ENCODE data around the gene CSTB.

CSTB gene

DNA sequence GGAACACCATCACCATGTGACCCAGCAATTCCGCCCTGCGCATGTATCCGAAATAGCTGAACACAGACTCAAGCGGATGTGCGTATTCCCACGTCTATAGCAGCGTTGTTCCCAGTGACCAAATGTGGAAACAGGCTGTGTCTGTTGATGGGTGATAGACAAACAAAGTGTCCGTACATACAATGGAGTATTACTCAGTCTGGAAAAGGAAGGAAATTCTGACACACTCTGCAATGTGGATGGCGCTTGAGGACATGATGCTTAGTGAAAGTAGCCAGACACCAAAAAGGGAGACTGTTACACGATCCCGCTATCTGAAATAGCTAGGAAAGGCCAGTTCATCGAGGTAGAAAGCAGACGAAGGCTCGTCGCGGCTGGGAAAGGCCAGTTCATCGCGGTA lies 31.4 kb downstream of the CSTB start:
- no peaks in the 10 kb centered on the region for H3K27me3 ChIP-seq (ENCODE audit: control insufficient read depth, insufficient read depth, low read length)

DNA sequence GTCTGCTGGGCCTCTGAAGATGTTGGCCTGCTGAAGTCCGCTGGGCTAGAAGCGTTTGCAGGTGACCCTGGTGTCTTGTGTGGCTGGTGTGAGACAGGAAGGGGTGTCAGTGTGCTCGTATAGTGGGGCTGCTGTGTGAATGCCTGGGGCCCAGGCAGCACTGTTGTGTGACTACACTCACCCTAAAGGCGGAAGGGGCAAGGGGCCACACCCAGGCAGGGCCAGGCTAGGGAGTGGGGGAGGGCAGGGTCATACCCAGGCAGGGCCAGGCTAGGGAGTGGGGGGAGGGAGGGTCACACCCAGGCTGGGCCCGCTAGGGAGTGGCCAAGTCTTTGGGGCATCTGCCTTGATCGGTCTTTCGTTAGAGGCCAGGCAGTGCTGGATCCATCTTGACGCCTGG lies 32.2 kb downstream of the CSTB start:
- Histone ChIP-seq H3K4me3 (ENCODE audit: low read depth, low read length) (no peak overlapping the region), H3K27ac (ENCODE audit: low read depth, low read length) (no peak overlapping the region), H3K36me3 (ENCODE audit: control insufficient read depth, insufficient read depth, low read length) (peaks cover 44% of the 10 kb centered on the region), H3K9ac (ENCODE audit: low read depth, low read length) (no peak overlapping the region), H3K4me1 (ENCODE audit: control insufficient read depth, insufficient read depth, low read length) (peaks cover 5% of the 10 kb centered on the region), H3K27me3 (ENCODE audit: control insufficient read depth, insufficient read depth, low read length) (no peaks in the 10 kb centered on the region), H3K9me3 (ENCODE audit: control insufficient read depth, insufficient read depth, low read length) (no peaks in the 10 kb centered on the region)

More for the DNA sequence above, 31.4 kb downstream of the CSTB start:
- no peak overlapping the region for H3K9ac ChIP-seq (ENCODE audit: low read depth, low read length)
- H3K27ac ChIP-seq (ENCODE audit: low read depth, low read length) = no peak overlapping the region
- no peaks in the 10 kb centered on the region for H3K9me3 ChIP-seq (ENCODE audit: control insufficient read depth, insufficient read depth, low read length)
- peaks cover 44% of the 10 kb centered on the region for H3K36me3 ChIP-seq (ENCODE audit: control insufficient read depth, insufficient read depth, low read length)
- peaks cover 5% of the 10 kb centered on the region for H3K4me1 ChIP-seq (ENCODE audit: control insufficient read depth, insufficient read depth, low read length)
- H3K4me3 ChIP-seq (ENCODE audit: low read depth, low read length) = no peak overlapping the region

DNA sequence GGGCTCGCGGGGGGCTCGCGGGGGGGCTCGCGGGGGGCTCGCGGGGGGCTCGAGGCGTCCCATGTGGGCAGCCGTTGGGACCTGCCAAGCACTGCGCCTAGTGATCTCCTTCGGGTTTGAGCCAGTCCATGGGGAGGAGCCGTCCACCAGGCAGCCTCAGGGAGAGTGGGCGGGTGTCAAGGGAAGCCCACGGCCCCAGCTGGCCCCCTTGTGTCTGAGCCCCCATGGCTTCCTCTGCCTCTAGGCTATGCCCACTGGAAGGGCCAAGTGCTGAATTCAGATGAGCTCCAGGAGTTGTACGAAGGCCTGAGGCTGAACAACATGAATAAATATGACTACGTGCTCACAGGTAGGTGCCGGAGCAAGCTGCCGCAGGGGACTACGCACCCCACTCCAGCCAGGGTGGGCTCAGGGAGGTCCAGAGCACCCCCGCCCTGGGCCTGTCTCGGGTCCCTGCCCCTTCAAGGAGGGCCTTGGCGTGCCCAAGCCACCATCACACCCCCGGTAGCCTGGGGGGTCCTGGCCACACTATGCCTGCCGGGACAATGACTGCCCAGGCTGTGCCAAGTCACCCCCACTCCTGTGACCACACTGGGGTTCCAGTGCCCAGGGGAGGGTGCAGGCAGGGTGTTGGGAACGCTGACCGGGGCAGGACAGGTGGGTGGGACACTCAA lies 34.5 kb downstream of the CSTB start:
- Histone ChIP-seq H3K4me1 (ENCODE audit: control insufficient read depth, insufficient read depth, low read length) (peaks cover 5% of the 10 kb centered on the region), H3K27me3 (ENCODE audit: control insufficient read depth, insufficient read depth, low read length) (no peaks in the 10 kb centered on the region), H3K4me3 (ENCODE audit: low read depth, low read length) (no peak overlapping the region), H3K9ac (ENCODE audit: low read depth, low read length) (no peak overlapping the region), H3K36me3 (ENCODE audit: control insufficient read depth, insufficient read depth, low read length) (peaks cover 29% of the 10 kb centered on the region), H3K9me3 (ENCODE audit: control insufficient read depth, insufficient read depth, low read length) (no peaks in the 10 kb centered on the region), H3K27ac (ENCODE audit: low read depth, low read length) (no peak overlapping the region)

DNA sequence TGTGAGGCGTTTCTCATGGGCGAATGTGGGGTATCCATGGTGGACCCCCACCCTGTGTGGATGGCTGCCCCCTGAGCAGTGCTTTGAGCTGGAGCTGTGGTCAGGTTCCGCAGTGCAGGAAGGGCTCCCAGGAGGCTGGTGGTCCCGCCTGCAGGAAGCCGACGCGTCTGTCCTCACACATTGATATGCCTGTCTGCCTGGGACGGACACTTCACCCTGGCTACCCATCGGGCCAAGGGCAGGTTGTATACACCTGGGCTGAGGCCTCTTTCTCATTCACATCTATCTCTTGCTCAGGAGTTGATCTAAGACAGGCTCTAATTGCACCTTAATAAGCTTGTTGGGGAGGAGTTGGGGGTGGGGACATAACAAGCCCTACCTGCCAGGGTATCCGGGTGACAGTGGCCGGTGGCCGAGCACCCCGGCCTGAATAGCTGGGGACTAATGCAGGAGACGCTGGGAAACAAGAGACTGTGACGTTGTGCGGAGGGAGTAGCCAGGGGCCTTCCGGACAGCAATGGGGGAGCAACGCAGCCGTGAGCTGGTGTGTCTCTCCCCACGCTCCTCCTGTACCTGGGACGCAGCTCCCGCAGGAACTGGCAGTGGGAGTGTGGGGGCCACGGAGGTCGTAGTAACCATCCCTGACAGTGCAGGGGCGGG lies 35.5 kb downstream of the CSTB start:
- H3K27me3 ChIP-seq (ENCODE audit: control insufficient read depth, insufficient read depth, low read length) = no peaks in the 10 kb centered on the region
- no peaks in the 10 kb centered on the region for H3K9me3 ChIP-seq (ENCODE audit: control insufficient read depth, insufficient read depth, low read length)
- no peak overlapping the region for H3K4me3 ChIP-seq (ENCODE audit: low read depth, low read length)
- H3K9ac ChIP-seq (ENCODE audit: low read depth, low read length) = no peak overlapping the region
- H3K4me1 ChIP-seq (ENCODE audit: control insufficient read depth, insufficient read depth, low read length) = peaks cover 5% of the 10 kb centered on the region
- H3K36me3 ChIP-seq (ENCODE audit: control insufficient read depth, insufficient read depth, low read length) = peaks cover 19% of the 10 kb centered on the region
- peak overlapping the region; percentile 81 for H3K27ac ChIP-seq (ENCODE audit: low read depth, low read length)

DNA sequence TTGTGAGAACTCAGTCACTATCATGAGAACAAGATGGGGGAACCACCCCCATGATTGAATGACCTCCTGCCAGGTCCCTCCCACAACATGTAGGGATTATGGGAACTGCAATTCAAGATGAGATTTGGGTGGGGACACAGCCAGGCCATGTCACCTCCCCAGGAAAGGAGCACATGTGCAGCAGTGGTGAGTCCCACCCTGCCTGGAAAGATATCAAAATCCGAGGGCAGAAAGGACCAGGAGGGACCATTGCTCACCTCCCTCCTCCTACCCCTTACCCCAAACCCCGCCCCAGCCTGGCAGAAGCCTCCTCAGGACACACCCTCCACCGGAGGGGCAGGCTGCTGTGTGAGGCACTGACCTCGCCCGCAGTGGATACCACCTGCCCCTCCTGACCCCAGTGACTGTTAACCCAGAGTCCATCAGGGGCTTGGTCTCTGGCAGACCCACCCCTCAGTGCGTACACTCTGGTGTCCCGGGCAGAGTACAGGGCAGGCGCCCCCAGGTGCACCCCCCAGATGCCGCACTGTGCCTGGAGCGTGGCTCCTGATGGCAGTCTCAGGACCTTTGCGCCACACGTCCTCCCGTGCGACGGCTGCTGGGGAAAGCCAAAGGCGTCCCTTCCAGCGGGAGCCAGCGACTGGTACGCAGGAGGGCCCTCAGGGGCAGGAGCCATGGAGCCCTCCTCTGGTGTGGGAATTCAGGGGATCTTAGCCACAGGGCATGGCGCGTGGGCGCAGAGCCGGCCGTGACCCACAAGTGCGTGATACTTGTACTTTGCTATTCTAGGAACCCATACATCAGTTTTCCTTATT lies 36.3 kb downstream of the CSTB start:
- Histone ChIP-seq H3K9me3 (ENCODE audit: control insufficient read depth, insufficient read depth, low read length) (no peaks in the 10 kb centered on the region), H3K4me3 (ENCODE audit: low read depth, low read length) (no peak overlapping the region), H3K27ac (ENCODE audit: low read depth, low read length) (peak overlapping the region; percentile 81), H3K36me3 (ENCODE audit: control insufficient read depth, insufficient read depth, low read length) (peaks cover 13% of the 10 kb centered on the region), H3K9ac (ENCODE audit: low read depth, low read length) (no peak overlapping the region), H3K27me3 (ENCODE audit: control insufficient read depth, insufficient read depth, low read length) (no peaks in the 10 kb centered on the region), H3K4me1 (ENCODE audit: control insufficient read depth, insufficient read depth, low read length) (peaks cover 5% of the 10 kb centered on the region)

DNA sequence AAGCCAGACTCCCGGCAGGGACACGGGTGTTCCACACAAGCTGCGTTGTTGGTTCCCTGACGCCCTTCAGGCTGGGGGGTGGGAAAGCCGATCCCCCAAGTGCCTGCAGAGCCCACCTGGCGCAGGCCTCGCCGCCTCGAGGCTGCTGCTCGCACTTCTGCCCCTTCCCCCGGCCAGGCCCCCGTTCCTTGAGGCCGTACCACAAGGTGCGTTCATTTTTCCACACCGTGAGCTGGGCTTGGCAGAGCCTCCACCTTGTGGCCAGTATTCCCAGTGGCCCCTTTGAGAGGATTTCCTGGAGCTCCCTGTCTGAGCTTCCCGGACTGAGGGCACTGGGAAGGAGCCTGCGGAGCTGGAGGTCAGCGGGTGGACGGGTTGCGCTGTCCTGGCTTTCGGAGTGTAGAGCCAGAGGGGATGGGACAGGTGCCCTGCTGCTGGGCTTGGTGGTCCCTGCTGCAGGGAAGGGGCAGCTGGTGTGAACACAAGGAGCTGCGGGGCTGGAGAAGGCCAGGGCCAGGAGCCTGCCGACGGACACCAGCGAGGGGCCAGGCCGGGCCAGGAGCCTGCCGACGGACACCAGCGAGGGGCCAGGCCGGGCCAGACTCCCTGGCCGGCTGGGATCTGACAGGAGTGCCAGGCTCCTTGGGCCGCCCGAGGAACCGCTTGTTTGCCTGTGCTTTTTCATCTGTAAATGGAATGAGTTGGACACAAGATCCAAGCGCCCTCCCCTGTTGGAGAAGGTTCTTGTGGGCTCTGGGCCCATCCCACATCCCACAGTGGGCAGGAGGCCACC lies 38.8 kb downstream of the CSTB start:
- Histone ChIP-seq H3K27ac (ENCODE audit: low read depth, low read length) (no peak overlapping the region), H3K4me3 (ENCODE audit: low read depth, low read length) (no peak overlapping the region), H3K9me3 (ENCODE audit: control insufficient read depth, insufficient read depth, low read length) (no peaks in the 10 kb centered on the region), H3K27me3 (ENCODE audit: control insufficient read depth, insufficient read depth, low read length) (no peaks in the 10 kb centered on the region), H3K36me3 (ENCODE audit: control insufficient read depth, insufficient read depth, low read length) (no peaks in the 10 kb centered on the region), H3K9ac (ENCODE audit: low read depth, low read length) (no peak overlapping the region), H3K4me1 (ENCODE audit: control insufficient read depth, insufficient read depth, low read length) (peaks cover 9% of the 10 kb centered on the region)

DNA sequence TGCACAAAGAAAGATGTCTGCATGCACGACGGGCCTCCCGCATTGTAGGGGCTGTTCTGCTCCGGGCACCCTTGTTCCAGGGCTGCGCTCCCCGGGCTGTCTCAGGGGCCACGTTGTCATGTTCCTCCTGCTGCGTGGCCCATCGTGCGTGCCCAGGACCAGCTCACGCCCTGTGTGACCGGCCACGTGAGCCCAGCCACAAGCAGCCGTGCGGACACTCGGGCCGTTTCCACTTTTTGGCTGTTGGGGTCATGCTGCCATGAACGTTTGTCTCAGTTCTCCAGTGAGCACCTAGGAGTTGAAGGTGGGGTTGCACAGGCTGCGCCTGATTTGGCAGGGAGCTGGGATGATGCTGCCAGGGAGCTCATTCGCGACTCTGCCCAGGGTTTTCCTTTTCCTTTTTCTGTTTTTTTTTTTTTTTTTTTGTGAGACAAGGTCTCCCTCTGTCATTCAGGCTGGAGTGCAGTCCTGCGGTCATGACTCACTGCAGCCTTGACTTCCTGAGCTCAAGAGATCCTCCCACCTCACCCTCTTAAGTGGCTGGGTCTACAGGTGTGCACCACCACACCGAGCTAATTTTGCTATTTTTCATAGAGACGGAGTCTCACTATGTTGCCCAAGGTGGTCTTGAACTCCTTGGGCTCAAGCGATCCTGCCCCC lies 39.8 kb downstream of the CSTB start:
- H3K27ac ChIP-seq (ENCODE audit: low read depth, low read length) = no peak overlapping the region
- no peak overlapping the region for H3K4me3 ChIP-seq (ENCODE audit: low read depth, low read length)
- H3K4me1 ChIP-seq (ENCODE audit: control insufficient read depth, insufficient read depth, low read length) = peaks cover 9% of the 10 kb centered on the region
- H3K9me3 ChIP-seq (ENCODE audit: control insufficient read depth, insufficient read depth, low read length) = no peaks in the 10 kb centered on the region
- H3K9ac ChIP-seq (ENCODE audit: low read depth, low read length) = no peak overlapping the region
- H3K27me3 ChIP-seq (ENCODE audit: control insufficient read depth, insufficient read depth, low read length) = no peaks in the 10 kb centered on the region
- H3K36me3 ChIP-seq (ENCODE audit: control insufficient read depth, insufficient read depth, low read length) = no peaks in the 10 kb centered on the region

DNA sequence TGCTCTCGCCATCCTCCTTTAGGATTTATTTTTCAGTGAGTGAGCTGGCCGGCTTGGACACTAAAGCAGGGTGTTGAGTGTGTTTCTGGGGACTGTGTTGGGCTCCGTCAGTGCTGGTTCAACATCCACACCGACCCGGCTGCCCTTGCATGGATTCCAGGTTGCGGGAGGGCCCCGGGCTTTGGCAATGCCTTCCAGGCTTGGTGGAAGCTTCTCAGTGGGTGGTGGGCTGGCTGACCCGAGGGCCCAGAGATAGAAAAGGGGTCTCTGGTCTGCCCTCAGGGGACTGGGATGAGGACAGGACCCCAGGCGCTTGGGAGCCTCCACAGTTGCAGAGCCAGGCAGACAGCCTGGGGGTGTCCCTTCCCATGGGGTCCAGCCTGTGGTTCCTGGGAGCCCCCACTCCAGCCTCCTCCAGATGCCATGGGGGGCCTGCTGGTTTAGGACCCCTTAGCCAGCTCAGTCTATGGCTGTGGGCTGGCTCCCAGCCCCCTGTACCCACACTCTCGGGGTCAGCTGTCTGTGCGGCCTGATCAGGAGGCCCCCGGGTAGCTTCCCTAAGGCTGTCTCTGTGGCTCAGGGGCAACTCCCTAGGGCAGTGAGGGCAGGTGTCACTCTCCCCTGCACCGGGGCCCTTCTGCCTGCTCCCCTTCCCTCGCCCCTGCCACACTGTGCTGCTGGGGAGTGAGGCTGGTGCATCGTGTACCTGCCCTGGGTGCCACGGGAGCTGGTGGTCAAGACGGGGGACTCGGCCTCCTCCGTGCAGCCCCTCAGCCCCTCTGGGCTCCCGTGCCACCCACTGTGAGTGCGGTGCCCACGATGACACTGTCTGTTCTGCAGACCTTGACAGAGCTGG lies 40.6 kb downstream of the CSTB start:
- no peaks in the 10 kb centered on the region for H3K36me3 ChIP-seq (ENCODE audit: control insufficient read depth, insufficient read depth, low read length)
- no peak overlapping the region for H3K9ac ChIP-seq (ENCODE audit: low read depth, low read length)
- no peak overlapping the region for H3K27ac ChIP-seq (ENCODE audit: low read depth, low read length)
- H3K27me3 ChIP-seq (ENCODE audit: control insufficient read depth, insufficient read depth, low read length) = no peaks in the 10 kb centered on the region
- no peaks in the 10 kb centered on the region for H3K9me3 ChIP-seq (ENCODE audit: control insufficient read depth, insufficient read depth, low read length)
- H3K4me1 ChIP-seq (ENCODE audit: control insufficient read depth, insufficient read depth, low read length) = peaks cover 7% of the 10 kb centered on the region; the same call in 1 of the 2 replicates
- H3K4me3 ChIP-seq (ENCODE audit: low read depth, low read length) = no peak overlapping the region

DNA sequence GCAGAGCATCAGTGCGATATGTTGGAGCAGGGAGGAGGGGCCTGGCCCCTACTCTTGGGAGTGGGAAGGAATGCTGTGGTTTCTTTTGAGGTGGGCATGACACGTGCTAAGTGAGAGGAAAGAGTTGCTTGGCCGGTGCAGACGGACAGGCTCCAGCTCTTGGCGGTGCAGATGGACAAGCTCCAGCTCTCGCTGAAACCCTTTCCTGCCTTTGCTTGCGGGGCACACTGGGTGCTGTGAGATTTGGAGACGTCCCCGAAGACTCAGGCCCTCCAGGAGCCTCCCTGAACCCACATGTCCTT lies 41.2 kb downstream of the CSTB start:
- no peaks in the 10 kb centered on the region for H3K36me3 ChIP-seq (ENCODE audit: control insufficient read depth, insufficient read depth, low read length)
- no peaks in the 10 kb centered on the region for H3K9me3 ChIP-seq (ENCODE audit: control insufficient read depth, insufficient read depth, low read length)
- 0 out of 2 replicates have a peak, but pooled peaks cover 4% of the 10 kb centered on the region for H3K4me1 ChIP-seq (ENCODE audit: control insufficient read depth, insufficient read depth, low read length)
- H3K27me3 ChIP-seq (ENCODE audit: control insufficient read depth, insufficient read depth, low read length) = no peaks in the 10 kb centered on the region
- H3K4me3 ChIP-seq (ENCODE audit: low read depth, low read length) = no peak overlapping the region
- H3K9ac ChIP-seq (ENCODE audit: low read depth, low read length) = no peak overlapping the region
- H3K27ac ChIP-seq (ENCODE audit: low read depth, low read length) = no peak overlapping the region

Data from HUES48 (cell line).